Endothelial cell of umbilical vein (primary cell): ENCODE results near the gene AQR. TPM values are rescaled to one million over a fixed set of nuclear protein-coding genes. Genes with fewer than 3 reads are reported as not detected.

ENCODE experiments used
- BruUV-seq: library from RNA; stranded (reverse); fragments of 400-500 nt; replicated peaks from 2 replicates; lab custom pipeline; 2021; lab: Mats Ljungman, UMichigan
- CTCF ChIA-PET: fragments of 300-600, 350-600 bp; sonication (Branson Sonifier 250); formaldehyde crosslinking; loops from one replicate; lab custom pipeline; 2021; ENCODE audit warnings: antibody characterized with exemption, inconsistent platforms; lab: Charles Lee
- POLR2A ChIA-PET: fragments of 300-600, 350-600 bp; sonication (Branson Sonifier 250); formaldehyde crosslinking; loops from one replicate; lab custom pipeline; 2021; ENCODE audit warnings: antibody characterized with exemption, inconsistent platforms; lab: Charles Lee
- DNase-seq: peaks from one replicate; pipeline ENCODE4 v3.0.0-alpha.2; 2011; ENCODE audit warnings: low read depth, low spot score
- FAIRE-seq: peaks from 2 replicates; lab custom pipeline; 2011; peaks lifted over from hg19 to GRCh38; lab: Jason Lieb, UNC
- H2AFZ ChIP-seq: 2 replicates; pipeline ENCODE4 v1.6.0; 2012; ENCODE audit warnings: low read depth, low read length, control low read depth, inconsistent platforms
- H3K27ac ChIP-seq: 2 replicates; pipeline ENCODE4 v1.5.1; 2011; ENCODE audit warnings: low read depth, mild to moderate bottlenecking, control low read depth, low read length, moderate library complexity; ENCODE audit not compliant: insufficient read depth
- H3K27me3 ChIP-seq, 2 experiments: 2 replicates each; pipeline versions ENCODE4 v1.6.0 to v1.6.1; 2011; ENCODE audit warnings: low read length in 2 of 2, mixed read lengths in 1 of 2; ENCODE audit not compliant: control insufficient read depth in 2 of 2, insufficient read depth in 2 of 2
- H3K36me3 ChIP-seq, 2 experiments: 2 replicates in 1 of 2; 3 replicates in 1 of 2; pipeline ENCODE4 v1.5.1; 2011; ENCODE audit warnings: low read length in 2 of 2, mild to moderate bottlenecking in 1 of 2, moderate library complexity in 1 of 2; ENCODE audit not compliant: control insufficient read depth in 2 of 2, insufficient read depth in 2 of 2; ENCODE audit errors: extremely low read depth in 1 of 2
- H3K4me1 ChIP-seq: 3 replicates; pipeline ENCODE4 v1.5.1; 2011; ENCODE audit warnings: mild to moderate bottlenecking, low read length; ENCODE audit not compliant: control insufficient read depth, insufficient read depth; ENCODE audit errors: extremely low read depth
- H3K4me2 ChIP-seq: 2 replicates; pipeline ENCODE4 v1.6.1; 2011; ENCODE audit warnings: low read length, control low read depth, mixed read lengths; ENCODE audit not compliant: insufficient read depth
- H3K4me3 ChIP-seq, 3 experiments: fragments of 200-600 bp in 1 of 3; sonication (generic), shearing (Covaris generic) in 1 of 3; replicated peaks in 1 of 3; 2 replicates each; pipeline ENCODE4 v1.5.1; 2011 to 2016; ENCODE audit warnings: control low read depth in 3 of 3, low read length in 3 of 3, mild to moderate bottlenecking in 2 of 3, inconsistent platforms in 1 of 3, low read depth in 1 of 3, moderate library complexity in 1 of 3; ENCODE audit not compliant: insufficient read depth in 1 of 3
- H3K79me2 ChIP-seq: 2 replicates; pipeline ENCODE4 v1.6.0; 2012; ENCODE audit warnings: low read length, inconsistent platforms; ENCODE audit not compliant: control insufficient read depth, insufficient read depth
- H3K9ac ChIP-seq: replicated peaks from 2 replicates; pipeline ENCODE3; 2011; ENCODE audit warnings: low read length, control low read depth; ENCODE audit not compliant: insufficient read depth; ENCODE audit errors: extremely low read depth
- H3K9me1 ChIP-seq: replicated peaks from 3 replicates; pipeline ENCODE4 v1.6.0; 2011; ENCODE audit warnings: mild to moderate bottlenecking, low read length; ENCODE audit not compliant: control insufficient read depth, insufficient read depth; ENCODE audit errors: extremely low read depth
- H3K9me3 ChIP-seq: replicated peaks from 2 replicates; pipeline ENCODE4 v1.5.1; 2012; ENCODE audit warnings: low read length, inconsistent platforms; ENCODE audit not compliant: control insufficient read depth, insufficient read depth
- H4K20me1 ChIP-seq: replicated peaks from 2 replicates; pipeline ENCODE3; 2011; ENCODE audit warnings: mild to moderate bottlenecking, low read length; ENCODE audit not compliant: control insufficient read depth, insufficient read depth; ENCODE audit errors: extremely low read depth
- CTCF ChIP-seq, 2 donors: IDR thresholded peaks; 1 replicate in 1 of 2; 2 replicates in 1 of 2; pipeline ENCODE4 v1.5.1; 2011; ENCODE audit warnings: low read length in 2 of 2, mild to moderate bottlenecking in 2 of 2, moderate library complexity in 2 of 2, control low read depth in 1 of 2, inconsistent platforms in 1 of 2, low read depth in 1 of 2; ENCODE audit not compliant: insufficient read depth in 1 of 2; ENCODE audit errors: extremely low read depth in 1 of 2
- EZH2 ChIP-seq: IDR thresholded peaks from 2 replicates; pipeline ENCODE4 v1.6.1; 2012; ENCODE audit warnings: borderline replicate concordance, low read depth, mild to moderate bottlenecking, moderate library complexity, low read length, inconsistent platforms; ENCODE audit not compliant: severe bottlenecking
- FOS ChIP-seq: IDR thresholded peaks from 2 replicates; pipeline ENCODE4 v1.6.1; 2011; ENCODE audit warnings: mild to moderate bottlenecking, low read length, moderate library complexity, borderline replicate concordance; ENCODE audit not compliant: insufficient read depth
- GATA2 ChIP-seq: IDR thresholded peaks from 2 replicates; pipeline ENCODE4 v1.7.0; 2011; ENCODE audit warnings: low read depth, mild to moderate bottlenecking, moderate library complexity, mixed read lengths, low read length; ENCODE audit not compliant: insufficient read length, insufficient read depth
- JUN ChIP-seq: IDR thresholded peaks from 2 replicates; pipeline ENCODE4 v1.6.1; 2011; ENCODE audit warnings: borderline replicate concordance, low read depth; ENCODE audit not compliant: insufficient read length, insufficient read depth
- MAX ChIP-seq: IDR thresholded peaks from 2 replicates; pipeline ENCODE4 v1.6.1; 2011; ENCODE audit not compliant: insufficient read depth, insufficient read length
- MYC ChIP-seq: IDR thresholded peaks from one replicate; pipeline ENCODE4 v1.6.1; 2011; ENCODE audit warnings: mild to moderate bottlenecking, low read depth, low read length
- POLR2A ChIP-seq: IDR thresholded peaks from 2 replicates; pipeline ENCODE4 v1.6.1; 2012; ENCODE audit warnings: low read depth, mild to moderate bottlenecking, control low read depth, low read length
- POLR2AphosphoS5 ChIP-seq: IDR thresholded peaks from 2 replicates; pipeline ENCODE4 v1.6.1; 2012; ENCODE audit warnings: low read depth, mild to moderate bottlenecking, control low read depth, low read length, moderate library complexity; ENCODE audit not compliant: insufficient read depth
- dilution Hi-C: fragments of 300-500 bp; cut with MboI; formaldehyde crosslinking; loops from one replicate; pipeline ENCODE4 v1.15.0; 2019; ENCODE audit warnings: low sequenced_read_pairs; ENCODE audit not compliant: extremely low pct_ligation_motif_present
- intact Hi-C: fragments of 100-400 bp; cut with micrococcal nuclease; formaldehyde crosslinking; loops from one replicate; pipeline ENCODE4 v1.10.0; 2022
- polyA plus RNA-seq, 4 experiments: library from polyadenylated mRNA; depleted of rRNA in 3 of 4; stranded (reverse) in 3 of 4; unstranded in 1 of 4; fragments of >200 nt; gene quantifications; 2 replicates each; pipeline versions ENCODE4 v1.2.1 to v1.2.3, GENCODE V29; 2011 to 2012; ENCODE audit warnings: missing spikeins in 1 of 4
- total RNA-seq: library from RNA; stranded (reverse); gene quantifications from 2 replicates; pipeline ENCODE4 v1.2.3, GENCODE V29; 2021

AQR gene
- total and polyA plus RNA-seq, 2 donors (not counting 3 experiments of a cell fraction or from before 2014, with no cell fraction given): 18.7 to 37.5 TPM

- Histone ChIP-seq H3K9ac (no peak overlapping the region), H3K9me3 (no peaks in the 10 kb centered on the region), H3K79me2 (no peaks in the 10 kb centered on the region), H3K27me3 (no peaks in the 10 kb centered on the region), H3K36me3 (peaks cover 5 to 18% of the 10 kb centered on the region in 2 experiments), H2AFZ (no peak overlapping the region), H3K4me1 (no peaks in the 10 kb centered on the region), H3K9me1 (no peaks in the 10 kb centered on the region), H4K20me1 (no peaks in the 10 kb centered on the region), H3K4me2 (no peak overlapping the region), H3K27ac (no peak overlapping the region), H3K4me3 (no peak overlapping the region)
- DNase-seq (no peak), FAIRE-seq (no peak)
- TF ChIP-seq POLR2A (no peak), EZH2 (no peak), JUN (no peak), CTCF (IDR thresholded peaks at IDR 0.05; ENCODE audit: extremely low read depth in 1 of 2, insufficient read depth in 1 of 2, low read depth in 1 of 2, low read length in 2 of 2) (no peak), MYC (no peak), POLR2AphosphoS5 (no peak), FOS (no peak), MAX (no peak), GATA2 (no peak)
- ChIA-PET CTCF (no interaction called here), POLR2A (no interaction called here)
- dilution Hi-C loops: no loop called here
- intact Hi-C loops: no loop called here
- no TSS peak for BruUV-seq
These were observed 76.5 kb downstream of the AQR start for GRCh38 chr15:34892963-34893591.
